SK-N-SH (cell line): ENCODE results near the gene GASK1A. TPM values are rescaled to one million over a fixed set of nuclear protein-coding genes. Genes with fewer than 3 reads are reported as not detected.
A peak's percentile ranks its signal among the peaks of the same experiment; 100 is the strongest.

Experiments used
- CTCF ChIA-PET: fragments of 300-600, 350-600 bp; formaldehyde crosslinking; extraction: SDS; loops from one replicate; lab custom pipeline; 2021; lab: Yijun Ruan, JAX
- POLR2A ChIA-PET: fragments of 350-600 bp; sonication (Branson Sonifier 250); formaldehyde crosslinking; extraction: SDS; loops from one replicate; lab custom pipeline; 2020; ENCODE audit warnings: antibody characterized with exemption, inconsistent platforms; lab: Yijun Ruan, JAX
- DNase-seq: peaks from one replicate; pipeline ENCODE4 v3.0.0; 2012
- H2AFZ ChIP-seq: fragments of 200-600 bp; sonication (generic); 2 replicates; pipeline ENCODE4 v1.8.1; 2016; ENCODE audit warnings: antibody characterized with exemption, mild to moderate bottlenecking, low read depth
- H3F3A ChIP-seq: fragments of 200-600 bp; sonication (generic); replicated peaks from 2 replicates; pipeline ENCODE3; 2016; ENCODE audit warnings: antibody characterized with exemption, mild to moderate bottlenecking; ENCODE audit not compliant: insufficient read depth
- H3K27ac ChIP-seq, 2 experiments: fragments of 200-500 bp in 1 of 2; fragments of 200-600 bp in 1 of 2; sonication (Bioruptor generic) in 1 of 2; sonication (generic), shearing (Covaris generic) in 1 of 2; 2 replicates each; pipeline versions ENCODE4 v1.5.1 to v1.6.1; 2014 to 2016; ENCODE audit warnings: low read depth in 2 of 2, inconsistent platforms in 1 of 2, low read length in 1 of 2, mild to moderate bottlenecking in 1 of 2, mixed read lengths in 1 of 2
- H3K27me3 ChIP-seq: fragments of 200-600 bp; sonication (generic), shearing (Covaris generic); 2 replicates; pipeline ENCODE4 v1.6.1; 2016; ENCODE audit warnings: mixed run types; ENCODE audit not compliant: insufficient read depth
- H3K36me3 ChIP-seq, 2 experiments: fragments of 200-500 bp in 1 of 2; fragments of 200-600 bp in 1 of 2; sonication (Bioruptor generic) in 1 of 2; sonication (generic) in 1 of 2; replicated peaks in 1 of 2; 2 replicates each; pipeline versions ENCODE3 to v1.5.1; 2014 to 2016; ENCODE audit warnings: low read length in 1 of 2, mild to moderate bottlenecking in 1 of 2; ENCODE audit not compliant: insufficient read depth in 2 of 2, control insufficient read depth in 1 of 2
- H3K4me1 ChIP-seq, 2 experiments: fragments of 200-500 bp in 1 of 2; fragments of 200-600 bp in 1 of 2; sonication (Bioruptor generic) in 1 of 2; sonication (generic), shearing (Covaris generic) in 1 of 2; 2 replicates each; pipeline versions ENCODE4 v1.5.1 to v1.6.1; 2014 to 2016; ENCODE audit warnings: low read depth in 1 of 2, low read length in 1 of 2, mixed run types in 1 of 2; ENCODE audit not compliant: insufficient read depth in 2 of 2, control insufficient read depth in 1 of 2
- H3K4me2 ChIP-seq: fragments of 200-600 bp; sonication (generic), shearing (Covaris generic); 2 replicates; pipeline ENCODE4 v1.6.1; 2017; ENCODE audit warnings: mixed run types
- H3K4me3 ChIP-seq, 2 experiments: fragments of 200-500 bp in 1 of 2; fragments of 200-600 bp in 1 of 2; sonication (Bioruptor generic) in 1 of 2; sonication (generic), shearing (Covaris generic) in 1 of 2; 2 replicates each; pipeline versions ENCODE4 v1.5.1 to v1.8.1; 2014 to 2016; ENCODE audit warnings: low read depth in 2 of 2, inconsistent platforms in 1 of 2, low read length in 1 of 2, mild to moderate bottlenecking in 1 of 2, mixed read lengths in 1 of 2, moderate library complexity in 1 of 2
- H3K79me2 ChIP-seq: fragments of 200-600 bp; sonication (generic); 2 replicates; pipeline ENCODE4 v1.8.1; 2017; ENCODE audit warnings: mild to moderate bottlenecking; ENCODE audit not compliant: insufficient read depth
- H3K9ac ChIP-seq: fragments of 200-600 bp; sonication (generic); 2 replicates; pipeline ENCODE4 v1.6.1; 2017; ENCODE audit warnings: mixed run types
- H3K9me2 ChIP-seq: fragments of 200-600 bp; sonication (generic); 2 replicates; pipeline ENCODE4 v1.6.1; 2017; ENCODE audit warnings: mixed run types
- H3K9me3 ChIP-seq: fragments of 200-600 bp; sonication (generic); 2 replicates; pipeline ENCODE4 v1.6.1; 2017; ENCODE audit warnings: mixed run types, mild to moderate bottlenecking, moderate library complexity
- H4K20me1 ChIP-seq: fragments of 200-600 bp; sonication (generic); 2 replicates; pipeline ENCODE4 v1.6.1; 2017; ENCODE audit warnings: mild to moderate bottlenecking, mixed run types; ENCODE audit not compliant: insufficient read depth
- CHD2 ChIP-seq: fragments of 150-350 bp; IDR thresholded peaks from 2 replicates; pipeline ENCODE4 v1.6.1; 2018; ENCODE audit warnings: low read length; ENCODE audit not compliant: partially characterized antibody
- EZH2phosphoT487 ChIP-seq: fragments of 200-600 bp; sonication (generic); IDR thresholded peaks from 2 replicates; pipeline ENCODE4 v1.6.1; 2017; ENCODE audit warnings: low read depth, mixed run types, mild to moderate bottlenecking, antibody characterized with exemption, moderate library complexity, borderline replicate concordance
- FOXM1 ChIP-seq: IDR thresholded peaks from 2 replicates; pipeline ENCODE4 v1.4.0; 2012; ENCODE audit warnings: low read depth, mild to moderate bottlenecking
- GABPA ChIP-seq: IDR thresholded peaks from 2 replicates; pipeline ENCODE4 v1.4.0; 2012; ENCODE audit warnings: low read depth, mild to moderate bottlenecking
- POLR2AphosphoS5 ChIP-seq: IDR thresholded peaks from 2 replicates; pipeline ENCODE4 v1.6.1; 2012; ENCODE audit warnings: low read depth, low read length
- RFX5 ChIP-seq: IDR thresholded peaks from 2 replicates; pipeline ENCODE4 v1.6.1; 2012; ENCODE audit warnings: mild to moderate bottlenecking, improper control_type of control experiment, low read length
- RXRA ChIP-seq: IDR thresholded peaks from 2 replicates; pipeline ENCODE4 v1.4.0; 2012; ENCODE audit warnings: low read depth, mild to moderate bottlenecking, borderline replicate concordance
- TAF1 ChIP-seq: IDR thresholded peaks from 2 replicates; pipeline ENCODE4 v1.6.1; 2012; ENCODE audit warnings: low read depth, mild to moderate bottlenecking, low read length, moderate library complexity, borderline replicate concordance
- TEAD4 ChIP-seq: IDR thresholded peaks from 2 replicates; pipeline ENCODE4 v1.4.0; 2012; ENCODE audit warnings: mild to moderate bottlenecking, borderline replicate concordance; ENCODE audit not compliant: insufficient read depth
- WGBS: methylation state at CpG from one replicate; pipeline ENCODE4 v1.1.6; 2017; ENCODE audit warnings: low lambda C conversion rate; 5-methylcytosine and 5-hydroxymethylcytosine counted together
- polyA plus RNA-seq, 3 experiments: library from polyadenylated mRNA; depleted of rRNA; stranded (reverse); fragments of >200 nt; gene quantifications; 2 replicates each; pipeline ENCODE4 v1.2.3, GENCODE V29; 2012
- TF ChIP-seq, protein P1 (sequence below): IDR thresholded peaks from 2 replicates; pipeline ENCODE4 v1.4.0; 2012; ENCODE audit warnings: low read depth, borderline replicate concordance
- TF ChIP-seq, protein P2 (sequence below): IDR thresholded peaks from 2 replicates; pipeline ENCODE4 v1.6.1; 2012; ENCODE audit warnings: mild to moderate bottlenecking, low read depth, low read length, moderate library complexity
- TF ChIP-seq, protein P3 (sequence below): fragments of 150-350 bp; IDR thresholded peaks from 2 replicates; pipeline ENCODE4 v1.6.1; 2017; ENCODE audit warnings: antibody characterized with exemption, low read length, low read depth, borderline replicate concordance

The GASK1A gene
- polyA plus RNA-seq, 1 of the 3 experiments (the other 2 are of a cell fraction), result not detected

DNA sequence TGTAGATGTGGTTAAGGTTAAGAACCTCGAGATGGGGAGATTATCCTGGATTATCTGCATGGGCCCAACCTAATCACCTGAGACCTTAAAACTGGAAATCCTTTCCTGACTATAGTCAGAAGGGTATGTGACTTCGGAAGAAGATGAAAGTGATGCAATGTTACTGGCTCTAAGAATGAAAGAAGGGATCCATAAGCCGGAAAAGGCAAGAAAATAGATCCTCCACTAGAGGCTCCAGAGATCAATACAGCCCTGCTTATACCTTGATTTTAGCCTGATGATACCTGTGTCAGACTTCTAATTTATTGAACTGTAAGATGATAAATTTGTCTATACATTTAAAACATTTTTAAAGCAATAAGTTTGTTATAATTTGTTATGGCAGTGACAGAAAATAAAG lies 21.5 kb upstream of the GASK1A start:
- no peaks in the 10 kb centered on the region for H3K9me2 ChIP-seq
- H3K27ac ChIP-seq, result no peak overlapping the region
- no peaks in the 10 kb centered on the region for H3K4me1 ChIP-seq
- TF ChIP-seq POLR2AphosphoS5 (no peak), RXRA (no peak), TAF1 (no peak), EZH2phosphoT487 (no peak), RFX5 (no peak), TEAD4 (no peak), GABPA (no peak), FOXM1 (no peak), CHD2 (no peak)
- TF ChIP-seq, protein P1, sequence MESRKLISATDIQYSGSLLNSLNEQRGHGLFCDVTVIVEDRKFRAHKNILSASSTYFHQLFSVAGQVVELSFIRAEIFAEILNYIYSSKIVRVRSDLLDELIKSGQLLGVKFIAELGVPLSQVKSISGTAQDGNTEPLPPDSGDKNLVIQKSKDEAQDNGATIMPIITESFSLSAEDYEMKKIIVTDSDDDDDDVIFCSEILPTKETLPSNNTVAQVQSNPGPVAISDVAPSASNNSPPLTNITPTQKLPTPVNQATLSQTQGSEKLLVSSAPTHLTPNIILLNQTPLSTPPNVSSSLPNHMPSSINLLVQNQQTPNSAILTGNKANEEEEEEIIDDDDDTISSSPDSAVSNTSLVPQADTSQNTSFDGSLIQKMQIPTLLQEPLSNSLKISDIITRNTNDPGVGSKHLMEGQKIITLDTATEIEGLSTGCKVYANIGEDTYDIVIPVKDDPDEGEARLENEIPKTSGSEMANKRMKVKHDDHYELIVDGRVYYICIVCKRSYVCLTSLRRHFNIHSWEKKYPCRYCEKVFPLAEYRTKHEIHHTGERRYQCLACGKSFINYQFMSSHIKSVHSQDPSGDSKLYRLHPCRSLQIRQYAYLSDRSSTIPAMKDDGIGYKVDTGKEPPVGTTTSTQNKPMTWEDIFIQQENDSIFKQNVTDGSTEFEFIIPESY, result no peak
- TF ChIP-seq, protein P2, sequence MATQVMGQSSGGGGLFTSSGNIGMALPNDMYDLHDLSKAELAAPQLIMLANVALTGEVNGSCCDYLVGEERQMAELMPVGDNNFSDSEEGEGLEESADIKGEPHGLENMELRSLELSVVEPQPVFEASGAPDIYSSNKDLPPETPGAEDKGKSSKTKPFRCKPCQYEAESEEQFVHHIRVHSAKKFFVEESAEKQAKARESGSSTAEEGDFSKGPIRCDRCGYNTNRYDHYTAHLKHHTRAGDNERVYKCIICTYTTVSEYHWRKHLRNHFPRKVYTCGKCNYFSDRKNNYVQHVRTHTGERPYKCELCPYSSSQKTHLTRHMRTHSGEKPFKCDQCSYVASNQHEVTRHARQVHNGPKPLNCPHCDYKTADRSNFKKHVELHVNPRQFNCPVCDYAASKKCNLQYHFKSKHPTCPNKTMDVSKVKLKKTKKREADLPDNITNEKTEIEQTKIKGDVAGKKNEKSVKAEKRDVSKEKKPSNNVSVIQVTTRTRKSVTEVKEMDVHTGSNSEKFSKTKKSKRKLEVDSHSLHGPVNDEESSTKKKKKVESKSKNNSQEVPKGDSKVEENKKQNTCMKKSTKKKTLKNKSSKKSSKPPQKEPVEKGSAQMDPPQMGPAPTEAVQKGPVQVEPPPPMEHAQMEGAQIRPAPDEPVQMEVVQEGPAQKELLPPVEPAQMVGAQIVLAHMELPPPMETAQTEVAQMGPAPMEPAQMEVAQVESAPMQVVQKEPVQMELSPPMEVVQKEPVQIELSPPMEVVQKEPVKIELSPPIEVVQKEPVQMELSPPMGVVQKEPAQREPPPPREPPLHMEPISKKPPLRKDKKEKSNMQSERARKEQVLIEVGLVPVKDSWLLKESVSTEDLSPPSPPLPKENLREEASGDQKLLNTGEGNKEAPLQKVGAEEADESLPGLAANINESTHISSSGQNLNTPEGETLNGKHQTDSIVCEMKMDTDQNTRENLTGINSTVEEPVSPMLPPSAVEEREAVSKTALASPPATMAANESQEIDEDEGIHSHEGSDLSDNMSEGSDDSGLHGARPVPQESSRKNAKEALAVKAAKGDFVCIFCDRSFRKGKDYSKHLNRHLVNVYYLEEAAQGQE, result no peak
- H3F3A ChIP-seq, result no peaks in the 10 kb centered on the region
- H3K4me2 ChIP-seq, result no peak overlapping the region
- WGBS, result 25% methylated on average over 3 of the region's 3 CpGs
- ChIA-PET CTCF (interaction anchor here (0.5 kb wide), 1 partner anchor 82 kb away, joined by 3 read pairs; the partner anchor contains the start of gene CYP8B1), POLR2A (no interaction called here)
- no peak overlapping the region for H3K4me3 ChIP-seq
- no peak for DNase-seq
- no peaks in the 10 kb centered on the region for H3K9me3 ChIP-seq
- H3K79me2 ChIP-seq, result no peaks in the 10 kb centered on the region
- H3K9ac ChIP-seq, result no peak overlapping the region
- H4K20me1 ChIP-seq, result no peaks in the 10 kb centered on the region
- H2AFZ ChIP-seq, result no peak overlapping the region
- H3K36me3 ChIP-seq, result no peaks in the 10 kb centered on the region
- H3K27me3 ChIP-seq, result no peaks in the 10 kb centered on the region

GRCh38 chr3:42960282-42960681 lies 18.8 kb upstream of the GASK1A start:
- no peak overlapping the region for H3K4me3 ChIP-seq
- H2AFZ ChIP-seq, result no peak overlapping the region
- TF ChIP-seq, protein P2, result peak; percentile 90
- TF ChIP-seq, protein P3, sequence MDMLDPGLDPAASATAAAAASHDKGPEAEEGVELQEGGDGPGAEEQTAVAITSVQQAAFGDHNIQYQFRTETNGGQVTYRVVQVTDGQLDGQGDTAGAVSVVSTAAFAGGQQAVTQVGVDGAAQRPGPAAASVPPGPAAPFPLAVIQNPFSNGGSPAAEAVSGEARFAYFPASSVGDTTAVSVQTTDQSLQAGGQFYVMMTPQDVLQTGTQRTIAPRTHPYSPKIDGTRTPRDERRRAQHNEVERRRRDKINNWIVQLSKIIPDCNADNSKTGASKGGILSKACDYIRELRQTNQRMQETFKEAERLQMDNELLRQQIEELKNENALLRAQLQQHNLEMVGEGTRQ, result no peak
- no peak overlapping the region for H3K27ac ChIP-seq
- H3K9me2 ChIP-seq, result no peaks in the 10 kb centered on the region
- no peaks in the 10 kb centered on the region for H3K9me3 ChIP-seq
- no peak for DNase-seq
- H3K36me3 ChIP-seq, result no peaks in the 10 kb centered on the region
- H3K79me2 ChIP-seq, result no peaks in the 10 kb centered on the region
- H3F3A ChIP-seq, result no peaks in the 10 kb centered on the region
- H3K9ac ChIP-seq, result no peak overlapping the region
- CTCF ChIA-PET, result interaction anchor here (1.2 to 2.9 kb wide), 11 partner anchors 14 to 583 kb away, joined by 3 to 53 read pairs (median 8); partner anchors contain the start of gene SNRK
- no peaks in the 10 kb centered on the region for H4K20me1 ChIP-seq
- no peaks in the 10 kb centered on the region for H3K27me3 ChIP-seq
- H3K4me2 ChIP-seq, result no peak overlapping the region
- H3K4me1 ChIP-seq, result no peaks in the 10 kb centered on the region
- 32% methylated on average over 5 of the region's 5 CpGs for WGBS
- POLR2A ChIA-PET, result no interaction called here
